H9 (cell line): Measurements from ENCODE around the gene LINGO4. TPM values are rescaled to one million over a fixed set of nuclear protein-coding genes. Genes with fewer than 3 reads are reported as not detected.

Experiments used
- DNase-seq: peaks from one replicate; pipeline ENCODE4 v3.0.0-alpha.2; 2017
- H2AFZ ChIP-seq: one replicate; pipeline ENCODE4 v1.6.1; 2013; ENCODE audit warnings: mild to moderate bottlenecking, low read length, control low read depth, moderate library complexity
- H2AK5ac ChIP-seq: 2 replicates; pipeline ENCODE4 v1.6.1; 2013; ENCODE audit warnings: low read length, control low read depth, mixed read lengths; ENCODE audit not compliant: insufficient read length
- H2BK120ac ChIP-seq: one replicate; pipeline ENCODE4 v1.6.1; 2013; ENCODE audit warnings: low read depth, mild to moderate bottlenecking, low read length, control low read depth, inconsistent platforms; ENCODE audit not compliant: poor library complexity, severe bottlenecking
- H2BK12ac ChIP-seq: 2 replicates; pipeline ENCODE4 v1.6.1; 2013; ENCODE audit warnings: low read length, control low read depth, mixed read lengths, low read depth; ENCODE audit not compliant: insufficient read length
- H2BK15ac ChIP-seq: 2 replicates; pipeline ENCODE4 v1.6.1; 2013; ENCODE audit warnings: low read depth, low read length, control low read depth
- H2BK20ac ChIP-seq: one replicate; pipeline ENCODE4 v1.6.1; 2013; ENCODE audit warnings: low read depth, mild to moderate bottlenecking, low read length, control low read depth, inconsistent platforms; ENCODE audit not compliant: poor library complexity, severe bottlenecking
- H2BK5ac ChIP-seq: 2 replicates; pipeline ENCODE4 v1.6.1; 2013; ENCODE audit warnings: low read length, control low read depth, mixed read lengths; ENCODE audit not compliant: insufficient read length
- H3K14ac ChIP-seq: 2 replicates; pipeline ENCODE4 v1.6.1; 2013; ENCODE audit warnings: low read length, control low read depth; ENCODE audit not compliant: insufficient read depth
- H3K18ac ChIP-seq: 2 replicates; pipeline ENCODE4 v1.6.1; 2013; ENCODE audit warnings: low read depth, mild to moderate bottlenecking, mixed read lengths, low read length, control low read depth; ENCODE audit not compliant: insufficient read length
- H3K23ac ChIP-seq: 2 replicates; pipeline ENCODE4 v1.6.1; 2013; ENCODE audit warnings: low read length, control low read depth, mixed read lengths, low read depth; ENCODE audit not compliant: insufficient read length
- H3K23me2 ChIP-seq: 2 replicates; pipeline ENCODE4 v1.6.1; 2013; ENCODE audit warnings: low read depth, mild to moderate bottlenecking, mixed read lengths, low read length, control low read depth; ENCODE audit not compliant: insufficient read length, poor library complexity, severe bottlenecking
- H3K27ac ChIP-seq: 2 replicates; pipeline ENCODE4 v1.5.1; 2013; ENCODE audit warnings: low read length, control low read depth, mixed read lengths, low read depth; ENCODE audit not compliant: insufficient read length
- H3K27me3 ChIP-seq: 2 replicates; pipeline ENCODE4 v1.6.1; 2013; ENCODE audit warnings: low read length, control low read depth, inconsistent platforms; ENCODE audit not compliant: insufficient read depth
- H3K4ac ChIP-seq: 2 replicates; pipeline ENCODE4 v1.6.1; 2013; ENCODE audit warnings: low read depth, mild to moderate bottlenecking, control low read depth, inconsistent platforms, low read length, moderate library complexity
- H3K4me1 ChIP-seq: 2 replicates; pipeline ENCODE4 v1.6.1; 2013; ENCODE audit warnings: low read length, control low read depth, inconsistent platforms; ENCODE audit not compliant: insufficient read depth
- H3K4me2 ChIP-seq: 2 replicates; pipeline ENCODE4 v1.6.1; 2013; ENCODE audit warnings: low read length, control low read depth, mixed read lengths; ENCODE audit not compliant: insufficient read length, insufficient read depth
- H3K56ac ChIP-seq: 2 replicates; pipeline ENCODE4 v1.6.1; 2013; ENCODE audit warnings: low read depth, mild to moderate bottlenecking, mixed read lengths, low read length, control low read depth; ENCODE audit not compliant: insufficient read length
- H3K79me1 ChIP-seq: 2 replicates; pipeline ENCODE4 v1.6.1; 2013; ENCODE audit warnings: low read depth, mild to moderate bottlenecking, moderate library complexity, low read length, control low read depth, inconsistent platforms; ENCODE audit not compliant: insufficient read depth, poor library complexity, severe bottlenecking
- H3K79me2 ChIP-seq: 2 replicates; pipeline ENCODE4 v1.6.1; 2013; ENCODE audit warnings: low read length, control low read depth, inconsistent platforms; ENCODE audit not compliant: insufficient read depth
- H3K9ac ChIP-seq: 2 replicates; pipeline ENCODE4 v1.6.1; 2013; ENCODE audit warnings: low read length, control low read depth, mixed read lengths; ENCODE audit not compliant: insufficient read length; ENCODE audit errors: extremely low read depth
- H3K9me3 ChIP-seq: one replicate; pipeline ENCODE4 v1.6.1; 2013; ENCODE audit warnings: low read depth, low read length, inconsistent platforms; ENCODE audit not compliant: control insufficient read depth
- H3T11ph ChIP-seq: one replicate; pipeline ENCODE4 v1.6.1; 2013; ENCODE audit warnings: mild to moderate bottlenecking, low read length, control low read depth, inconsistent platforms
- H4K20me1 ChIP-seq: one replicate; pipeline ENCODE4 v1.6.1; 2013; ENCODE audit not compliant: control insufficient read depth, insufficient read length, insufficient read depth
- H4K5ac ChIP-seq: 2 replicates; pipeline ENCODE4 v1.6.1; 2013; ENCODE audit warnings: low read depth, mild to moderate bottlenecking, mixed read lengths, low read length, control low read depth; ENCODE audit not compliant: insufficient read length
- H4K8ac ChIP-seq: replicated peaks from 2 replicates; pipeline ENCODE4 v1.6.1; 2013; ENCODE audit warnings: low read length, control low read depth, mixed read lengths, low read depth; ENCODE audit not compliant: insufficient read length
- H4K91ac ChIP-seq: 2 replicates; pipeline ENCODE4 v1.6.1; 2013; ENCODE audit warnings: low read depth, mild to moderate bottlenecking, moderate library complexity, mixed read lengths, low read length, control low read depth; ENCODE audit not compliant: insufficient read length
- H3K27ac Mint-ChIP-seq, 3 experiments: 2 replicates in 2 of 3; 3 replicates in 1 of 3; pipeline ENCODE4 v1.8.0; 2020 to 2021; ENCODE audit warnings: mixed read lengths in 3 of 3, mild to moderate bottlenecking in 1 of 3, moderate library complexity in 1 of 3
- H3K27me3 Mint-ChIP-seq: 2 replicates; pipeline ENCODE4 v1.8.0; 2021; ENCODE audit warnings: low read depth, mild to moderate bottlenecking, moderate library complexity, mixed read lengths
- H3K36me3 Mint-ChIP-seq, 3 experiments: 2 replicates in 2 of 3; 3 replicates in 1 of 3; pipeline ENCODE4 v1.8.0; 2020 to 2021; ENCODE audit warnings: low read depth in 3 of 3, mixed read lengths in 3 of 3; ENCODE audit not compliant: insufficient read depth in 1 of 3
- H3K4me1 Mint-ChIP-seq, 2 experiments: 2 replicates each; pipeline ENCODE4 v1.8.0; 2020; ENCODE audit warnings: mixed read lengths in 2 of 2
- H3K4me3 Mint-ChIP-seq, 2 experiments: 2 replicates in 1 of 2; 3 replicates in 1 of 2; pipeline ENCODE4 v1.8.0; 2020 to 2021; ENCODE audit warnings: mild to moderate bottlenecking in 2 of 2, mixed read lengths in 2 of 2, moderate library complexity in 1 of 2
- H3K9me3 Mint-ChIP-seq, 2 experiments: 2 replicates in 1 of 2; 3 replicates in 1 of 2; pipeline ENCODE4 v1.8.0; 2020; ENCODE audit warnings: mild to moderate bottlenecking in 2 of 2, mixed read lengths in 2 of 2, moderate library complexity in 1 of 2
- CTCF ChIP-seq: fragments of 200-600 bp; sonication (generic); conservative IDR thresholded peaks from 3 replicates; pipeline ENCODE4 v1.8.0; 2021; ENCODE audit warnings: antibody characterized with exemption, mild to moderate bottlenecking
- WGBS: extraction: QIAGEN DNeasy Blood & Tissue Kit; methylation state at CpG from one replicate; pipeline ENCODE4 v1.1.7; 2013; ENCODE audit warnings: missing lambda C conversion rate, low lambda C conversion rate, mixed read lengths; ENCODE audit not compliant: insufficient read length; ENCODE audit errors: extremely low coverage; 5-methylcytosine and 5-hydroxymethylcytosine counted together
- total RNA-seq: library from RNA; stranded (reverse); gene quantifications from 2 replicates; pipeline ENCODE4 v1.2.1, GENCODE V29; 2021

The LINGO4 gene
- total RNA-seq, 1 experiment from 2014 or later = not detected

DNA sequence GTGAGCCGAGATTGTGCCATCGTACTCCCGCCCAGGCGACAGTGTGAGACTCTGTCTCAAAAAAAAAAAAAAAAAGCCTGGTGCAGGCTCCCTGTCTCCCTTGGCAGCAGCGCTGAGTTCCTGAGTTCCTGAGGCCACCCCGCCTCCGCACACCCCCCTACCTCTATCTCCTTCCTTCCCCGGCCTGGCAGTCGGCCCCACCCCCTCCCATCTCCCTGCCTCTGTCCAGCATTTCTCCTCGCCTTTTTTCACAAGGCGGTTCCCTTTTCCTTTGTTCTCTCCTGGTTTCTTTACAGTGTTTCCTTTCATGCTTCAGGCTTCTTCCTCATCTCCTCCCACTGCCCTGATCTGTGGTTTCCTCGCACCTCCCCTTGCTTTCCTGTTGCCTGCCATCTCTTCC, 23.7 kb upstream of the LINGO4 start:
- no peaks in the 10 kb centered on the region for H3K79me2 ChIP-seq
- no peaks in the 10 kb centered on the region for H3K9me3 Mint-ChIP-seq
- WGBS = no CpG with 5 or more reads among the region's 12 CpGs
- no peaks in the 10 kb centered on the region for H3K79me1 ChIP-seq
- peaks cover 5% of the 10 kb centered on the region for H3K27me3 Mint-ChIP-seq
- peak overlapping the region; percentile 47 to 63 for H3K4me3 Mint-ChIP-seq
- peak; percentile 83 for DNase-seq
- no peak overlapping the region for H2AFZ ChIP-seq
- no peak for TF ChIP-seq CTCF
- no peak overlapping the region for H4K8ac ChIP-seq
- no peak overlapping the region for H3K23ac ChIP-seq
- no peaks in the 10 kb centered on the region for H3K23me2 ChIP-seq
- H2BK20ac ChIP-seq = no peak overlapping the region
- no peak overlapping the region for H2BK5ac ChIP-seq
- H3K27me3 ChIP-seq = no peaks in the 10 kb centered on the region
- no peak overlapping the region for H3K18ac ChIP-seq
- H3K27ac ChIP-seq = no peak overlapping the region
- no peaks in the 10 kb centered on the region for H4K20me1 ChIP-seq
- H3T11ph ChIP-seq = no peak overlapping the region
- no peak overlapping the region for H3K56ac ChIP-seq
- no peak overlapping the region for H2BK120ac ChIP-seq
- peaks cover 16% of the 10 kb centered on the region; the same call in 1 of the 2 replicates for H3K4me1 ChIP-seq
- H2BK12ac ChIP-seq = no peak overlapping the region
- no peaks in the 10 kb centered on the region for H3K9me3 ChIP-seq
- no peak overlapping the region for H4K5ac ChIP-seq
- H3K36me3 Mint-ChIP-seq = no peaks in the 10 kb centered on the region
- H3K14ac ChIP-seq = no peak overlapping the region
- peak overlapping the region in 2 of 3 experiments; percentile 44 to 98; a peak in 4 of 7 replicates for H3K27ac Mint-ChIP-seq
- H4K91ac ChIP-seq = no peak overlapping the region
- H2AK5ac ChIP-seq = no peak overlapping the region
- peaks cover 37 to 46% of the 10 kb centered on the region in 2 experiments for H3K4me1 Mint-ChIP-seq
- H3K9ac ChIP-seq = no peak overlapping the region
- no peak overlapping the region for H2BK15ac ChIP-seq
- no peak overlapping the region for H3K4ac ChIP-seq
- peak overlapping the region; percentile 11 for H3K4me2 ChIP-seq
